Esophagus muscularis mucosa (tissue), 3 donors: ENCODE data around the gene STAMBP.
A peak's percentile ranks its signal among the peaks of the same experiment; 100 is the strongest.

Source experiments
- POLR2A ChIP-seq: fragments of 450-650 bp; IDR thresholded peaks from one replicate; pipeline ENCODE4 v1.6.1; 2017; ENCODE audit warnings: antibody characterized with exemption, moderate library complexity, mild to moderate bottlenecking, low read depth
- TF ChIP-seq, protein P1 (sequence below), 3 experiments: fragments of 200-600 bp in 2 of 3; fragments of 450-650 bp in 1 of 3; sonication (generic) in 2 of 3; IDR thresholded peaks; one replicate each; pipeline ENCODE4 v1.5.1; 2017 to 2019; ENCODE audit warnings: antibody characterized with exemption in 3 of 3, mild to moderate bottlenecking in 2 of 3, moderate library complexity in 1 of 3

DNA sequence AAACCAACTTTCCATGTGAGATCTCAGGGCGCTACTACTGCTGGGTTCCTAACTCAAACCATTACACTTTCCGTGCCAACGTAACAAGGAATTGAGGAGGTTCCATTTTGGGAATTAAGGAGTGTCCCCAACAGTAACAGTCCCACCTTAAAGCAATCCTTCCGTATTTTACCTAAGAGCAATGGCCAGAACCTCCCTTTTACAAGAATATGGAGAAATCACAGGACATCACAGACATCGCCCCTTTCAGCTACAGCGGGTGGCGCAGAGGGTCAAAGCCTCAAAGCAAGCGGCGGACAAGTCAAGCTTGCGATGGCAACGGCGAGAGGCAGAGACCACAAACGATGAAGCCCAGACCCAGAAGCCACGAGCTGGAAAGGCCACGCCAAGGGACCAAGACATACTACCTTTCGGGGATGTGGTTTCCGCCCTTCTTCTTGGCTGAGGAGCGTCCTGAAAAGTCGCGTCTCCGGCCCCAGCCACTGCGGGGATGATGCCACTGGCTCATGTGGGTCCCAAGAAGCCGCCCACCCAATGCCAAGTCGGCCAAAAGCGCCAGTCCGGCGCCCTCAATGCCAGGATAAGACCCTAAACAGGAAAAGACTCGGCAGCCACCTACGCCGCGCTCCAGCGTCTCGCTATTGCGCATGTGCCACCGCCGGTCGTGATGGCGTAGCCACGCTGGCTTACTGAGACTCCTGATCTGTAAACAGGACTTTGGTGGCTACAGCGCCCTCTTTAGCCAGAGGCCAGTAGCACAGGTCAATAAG is 49.1 kb upstream of the STAMBP start, which contains the start of gene DUSP11:
- TF ChIP-seq, protein P1, sequence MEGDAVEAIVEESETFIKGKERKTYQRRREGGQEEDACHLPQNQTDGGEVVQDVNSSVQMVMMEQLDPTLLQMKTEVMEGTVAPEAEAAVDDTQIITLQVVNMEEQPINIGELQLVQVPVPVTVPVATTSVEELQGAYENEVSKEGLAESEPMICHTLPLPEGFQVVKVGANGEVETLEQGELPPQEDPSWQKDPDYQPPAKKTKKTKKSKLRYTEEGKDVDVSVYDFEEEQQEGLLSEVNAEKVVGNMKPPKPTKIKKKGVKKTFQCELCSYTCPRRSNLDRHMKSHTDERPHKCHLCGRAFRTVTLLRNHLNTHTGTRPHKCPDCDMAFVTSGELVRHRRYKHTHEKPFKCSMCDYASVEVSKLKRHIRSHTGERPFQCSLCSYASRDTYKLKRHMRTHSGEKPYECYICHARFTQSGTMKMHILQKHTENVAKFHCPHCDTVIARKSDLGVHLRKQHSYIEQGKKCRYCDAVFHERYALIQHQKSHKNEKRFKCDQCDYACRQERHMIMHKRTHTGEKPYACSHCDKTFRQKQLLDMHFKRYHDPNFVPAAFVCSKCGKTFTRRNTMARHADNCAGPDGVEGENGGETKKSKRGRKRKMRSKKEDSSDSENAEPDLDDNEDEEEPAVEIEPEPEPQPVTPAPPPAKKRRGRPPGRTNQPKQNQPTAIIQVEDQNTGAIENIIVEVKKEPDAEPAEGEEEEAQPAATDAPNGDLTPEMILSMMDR (IDR thresholded peaks at IDR 0.05): peak; percentile 91 to 96 (median 94)
- peak; percentile 71 for TF ChIP-seq POLR2A
